WTC11 (cell line): Measurements from ENCODE around the gene DBI. TPM values are rescaled to one million over a fixed set of nuclear protein-coding genes. Genes with fewer than 3 reads are reported as not detected.

Experiments used
- ATAC-seq: fragments of 200-7000 bp; cut with Tn5 transposase; 2 replicates; pipeline ENCODE4 v1.10.0; 2021; ENCODE audit warnings: mild to moderate bottlenecking, moderate library complexity
- CTCF ChIA-PET: fragments of 300-600 bp; sonication (Branson Sonifier 250); formaldehyde crosslinking; loops from one replicate; lab custom pipeline; 2021; ENCODE audit warnings: antibody characterized with exemption; lab: Charles Lee
- POLR2A ChIA-PET: fragments of 350-600 bp; sonication (Branson Sonifier 250); formaldehyde crosslinking; loops from one replicate; lab custom pipeline; 2021; ENCODE audit warnings: antibody characterized with exemption; lab: Charles Lee
- DNase-seq: peaks from one replicate; pipeline ENCODE4 v3.0.0; 2021; ENCODE audit warnings: low spot score
- H3K27ac Mint-ChIP-seq: 2 replicates; pipeline ENCODE4 v1.8.0; 2021; ENCODE audit warnings: mixed read lengths
- H3K27me3 Mint-ChIP-seq: 2 replicates; pipeline ENCODE4 v1.8.0; 2021; ENCODE audit warnings: low read depth, mild to moderate bottlenecking, moderate library complexity, mixed read lengths
- H3K36me3 Mint-ChIP-seq: 2 replicates; pipeline ENCODE4 v1.8.0; 2021; ENCODE audit warnings: mixed read lengths
- H3K4me1 Mint-ChIP-seq: 2 replicates; pipeline ENCODE4 v1.8.0; 2022; ENCODE audit warnings: mixed read lengths
- H3K4me3 Mint-ChIP-seq: 2 replicates; pipeline ENCODE4 v1.8.0; 2021; ENCODE audit warnings: mild to moderate bottlenecking, moderate library complexity, mixed read lengths
- H3K9me3 Mint-ChIP-seq: 2 replicates; pipeline ENCODE4 v1.8.0; 2021; ENCODE audit warnings: mixed read lengths
- ESRRA ChIP-seq: sonication (generic); formaldehyde crosslinking; IDR thresholded peaks from 2 replicates; pipeline ENCODE4 v1.8.1; 2022; ENCODE audit warnings: mild to moderate bottlenecking, missing genetic modification reagents, borderline replicate concordance
- HMGA2 ChIP-seq: fragments of 250-450 bp; sonication (Bioruptor Pico); IDR thresholded peaks from 2 replicates; pipeline ENCODE4 v1.4.0; 2021; ENCODE audit warnings: mild to moderate bottlenecking, moderate library complexity
- JUN ChIP-seq: sonication (generic); formaldehyde crosslinking; IDR thresholded peaks from 2 replicates; pipeline ENCODE4 v1.8.0; 2023; ENCODE audit warnings: mild to moderate bottlenecking, missing genetic modification reagents
- KAT7 ChIP-seq: sonication (generic); formaldehyde crosslinking; IDR thresholded peaks from 2 replicates; pipeline ENCODE4 v1.8.1; 2023; ENCODE audit warnings: missing genetic modification reagents, mild to moderate bottlenecking, borderline replicate concordance
- MYBL2 ChIP-seq: sonication (generic); formaldehyde crosslinking; IDR thresholded peaks from 2 replicates; pipeline ENCODE4 v1.8.1; 2023; ENCODE audit warnings: mild to moderate bottlenecking, moderate library complexity, missing genetic modification reagents
- NFATC4 ChIP-seq: fragments of 250-450 bp; sonication (Bioruptor Pico); IDR thresholded peaks from 2 replicates; pipeline ENCODE4 v1.9.0; 2021; ENCODE audit warnings: mild to moderate bottlenecking
- NFE2L1 ChIP-seq: sonication (generic); formaldehyde crosslinking; IDR thresholded peaks from 2 replicates; pipeline ENCODE4 v1.8.1; 2023; ENCODE audit warnings: missing genetic modification reagents
- RELA ChIP-seq: sonication (generic); formaldehyde crosslinking; IDR thresholded peaks from 2 replicates; pipeline ENCODE4 v1.8.1; 2022; ENCODE audit warnings: missing genetic modification reagents, mild to moderate bottlenecking, borderline replicate concordance
- SMAD3 ChIP-seq: sonication (generic); formaldehyde crosslinking; IDR thresholded peaks from 2 replicates; pipeline ENCODE4 v1.8.0; 2022; ENCODE audit warnings: missing genetic modification reagents, mild to moderate bottlenecking, borderline replicate concordance
- SMAD4 ChIP-seq: sonication (generic); formaldehyde crosslinking; IDR thresholded peaks from 2 replicates; pipeline ENCODE4 v1.8.0; 2022; ENCODE audit warnings: mild to moderate bottlenecking, missing genetic modification reagents
- SOX15 ChIP-seq: fragments of 250-450 bp; sonication (Bioruptor Pico); IDR thresholded peaks from 2 replicates; pipeline ENCODE4 v1.9.0; 2021; ENCODE audit warnings: mild to moderate bottlenecking
- SP1 ChIP-seq: sonication (generic); formaldehyde crosslinking; conservative IDR thresholded peaks from 2 replicates; pipeline ENCODE4 v1.8.1; 2022; ENCODE audit warnings: missing genetic modification reagents
- TEAD1 ChIP-seq: sonication (generic); formaldehyde crosslinking; IDR thresholded peaks from 2 replicates; pipeline ENCODE4 v1.8.0; 2022; ENCODE audit warnings: mild to moderate bottlenecking, missing genetic modification reagents
- ZNF263 ChIP-seq: sonication (generic); formaldehyde crosslinking; IDR thresholded peaks from 2 replicates; pipeline ENCODE4 v1.8.1; 2022; ENCODE audit warnings: low read depth, mild to moderate bottlenecking, moderate library complexity, missing genetic modification reagents
- total RNA-seq: library from RNA; stranded (reverse); gene quantifications from 3 replicates; pipeline ENCODE4 v1.2.3, GENCODE V29; 2021
- TF ChIP-seq, protein P1 (sequence below): fragments of 250-450 bp; sonication (Bioruptor Pico); IDR thresholded peaks from 2 replicates; pipeline ENCODE4 v2.1.2; 2022; ENCODE audit warnings: mild to moderate bottlenecking, moderate library complexity
- TF ChIP-seq, protein P2 (sequence below): sonication (generic); formaldehyde crosslinking; IDR thresholded peaks from 2 replicates; pipeline ENCODE4 v1.8.1; 2022; ENCODE audit warnings: mild to moderate bottlenecking, missing genetic modification reagents, moderate library complexity, borderline replicate concordance
- TF ChIP-seq, protein P3 (sequence below): sonication (generic); formaldehyde crosslinking; IDR thresholded peaks from 2 replicates; pipeline ENCODE4 v1.8.0; 2023; ENCODE audit warnings: missing genetic modification reagents
- TF ChIP-seq, protein P4 (sequence below): sonication (generic); formaldehyde crosslinking; IDR thresholded peaks from 2 replicates; pipeline ENCODE4 v1.8.1; 2022; ENCODE audit warnings: low read depth, missing genetic modification reagents, borderline replicate concordance
- TF ChIP-seq, protein P5 (sequence below): sonication (generic); formaldehyde crosslinking; IDR thresholded peaks from 2 replicates; pipeline ENCODE4 v1.8.1; 2023; ENCODE audit warnings: mild to moderate bottlenecking, moderate library complexity, missing genetic modification reagents
- TF ChIP-seq, protein P6 (sequence below): fragments of 250-450 bp; sonication (Bioruptor Pico); IDR thresholded peaks from 2 replicates; pipeline ENCODE4 v1.9.0; 2021; ENCODE audit warnings: mild to moderate bottlenecking, borderline replicate concordance

DBI gene
- total RNA-seq, 1 experiment from 2014 or later, result 158 TPM

DNA sequence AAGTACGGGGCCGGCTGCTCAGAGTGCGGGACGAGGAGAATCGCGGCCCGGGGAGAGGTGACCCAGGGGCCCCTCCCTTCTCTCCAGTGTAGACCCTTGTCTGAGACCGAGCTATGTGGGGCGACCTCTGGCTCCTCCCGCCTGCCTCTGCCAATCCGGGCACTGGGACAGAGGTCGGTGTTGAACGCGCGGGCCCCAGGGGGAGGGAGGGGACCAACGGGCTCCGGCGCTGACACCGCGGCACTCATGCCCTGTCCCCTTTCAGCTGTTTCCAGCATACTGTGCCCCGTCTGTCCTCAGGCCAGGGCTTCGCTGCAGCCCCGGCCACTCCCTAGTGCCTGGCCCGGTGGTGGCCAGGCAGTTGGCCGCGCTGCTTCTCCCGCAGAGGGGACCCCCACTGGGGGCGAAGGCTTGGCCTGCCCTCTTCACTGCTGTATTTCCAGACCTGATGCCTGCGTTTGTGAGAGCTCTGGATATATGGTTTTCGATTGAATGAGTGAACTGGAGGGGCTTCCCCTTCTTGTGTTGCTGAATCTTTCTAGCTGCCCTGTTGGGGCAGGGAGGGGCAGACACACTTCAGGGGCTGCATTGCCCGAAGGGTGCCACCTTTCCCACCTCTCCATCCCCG, 809 bp downstream of the DBI start (continued):
- TF ChIP-seq, protein P1, sequence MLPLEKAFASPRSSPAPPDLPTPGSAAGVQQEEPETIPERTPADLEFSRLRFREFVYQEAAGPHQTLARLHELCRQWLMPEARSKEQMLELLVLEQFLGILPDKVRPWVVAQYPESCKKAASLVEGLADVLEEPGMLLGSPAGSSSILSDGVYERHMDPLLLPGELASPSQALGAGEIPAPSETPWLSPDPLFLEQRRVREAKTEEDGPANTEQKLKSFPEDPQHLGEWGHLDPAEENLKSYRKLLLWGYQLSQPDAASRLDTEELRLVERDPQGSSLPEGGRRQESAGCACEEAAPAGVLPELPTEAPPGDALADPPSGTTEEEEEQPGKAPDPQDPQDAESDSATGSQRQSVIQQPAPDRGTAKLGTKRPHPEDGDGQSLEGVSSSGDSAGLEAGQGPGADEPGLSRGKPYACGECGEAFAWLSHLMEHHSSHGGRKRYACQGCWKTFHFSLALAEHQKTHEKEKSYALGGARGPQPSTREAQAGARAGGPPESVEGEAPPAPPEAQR (CRISPR knock-in tag), result no peak

DNA sequence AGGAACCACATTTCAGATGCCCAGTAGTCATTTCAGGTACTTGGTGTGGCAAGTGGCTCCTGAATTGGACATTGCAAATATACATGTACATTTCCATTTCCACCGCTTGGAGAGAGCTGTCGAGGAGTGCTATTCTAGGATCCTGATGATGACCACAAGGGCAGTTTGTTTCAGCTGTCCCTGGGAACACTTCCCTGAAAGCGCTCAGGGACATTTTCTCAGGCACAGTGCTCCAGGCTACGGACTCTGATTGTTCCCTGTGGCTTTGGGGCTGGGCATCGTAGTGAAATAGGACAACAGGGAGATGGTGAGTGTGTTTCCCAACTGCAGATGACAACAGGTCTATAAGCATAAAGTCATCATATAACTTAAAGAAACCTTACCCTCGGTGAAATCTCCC, 3.1 kb downstream of the DBI start:
- H3K36me3 Mint-ChIP-seq, result peaks cover 58% of the 10 kb centered on the region
- no peak overlapping the region for H3K4me3 Mint-ChIP-seq
- DNase-seq, result no peak
- ChIA-PET POLR2A (no interaction called here), CTCF (interaction anchor here (0.9 kb wide), 1 partner anchor 107 kb away, joined by 3 read pairs; no protein-coding TSS in a partner anchor)
- ATAC-seq, result no peak
- peaks cover 3% of the 10 kb centered on the region; the same call in 1 of the 2 replicates for H3K27me3 Mint-ChIP-seq
- H3K4me1 Mint-ChIP-seq, result peaks cover 21% of the 10 kb centered on the region
- TF ChIP-seq MYBL2, result no peak
- TF ChIP-seq, protein P2, sequence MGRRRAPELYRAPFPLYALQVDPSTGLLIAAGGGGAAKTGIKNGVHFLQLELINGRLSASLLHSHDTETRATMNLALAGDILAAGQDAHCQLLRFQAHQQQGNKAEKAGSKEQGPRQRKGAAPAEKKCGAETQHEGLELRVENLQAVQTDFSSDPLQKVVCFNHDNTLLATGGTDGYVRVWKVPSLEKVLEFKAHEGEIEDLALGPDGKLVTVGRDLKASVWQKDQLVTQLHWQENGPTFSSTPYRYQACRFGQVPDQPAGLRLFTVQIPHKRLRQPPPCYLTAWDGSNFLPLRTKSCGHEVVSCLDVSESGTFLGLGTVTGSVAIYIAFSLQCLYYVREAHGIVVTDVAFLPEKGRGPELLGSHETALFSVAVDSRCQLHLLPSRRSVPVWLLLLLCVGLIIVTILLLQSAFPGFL (CRISPR knock-in tag), result no peak
- TF ChIP-seq SP1, result no peak
- no peak for TF ChIP-seq SMAD4
- TF ChIP-seq, protein P3, sequence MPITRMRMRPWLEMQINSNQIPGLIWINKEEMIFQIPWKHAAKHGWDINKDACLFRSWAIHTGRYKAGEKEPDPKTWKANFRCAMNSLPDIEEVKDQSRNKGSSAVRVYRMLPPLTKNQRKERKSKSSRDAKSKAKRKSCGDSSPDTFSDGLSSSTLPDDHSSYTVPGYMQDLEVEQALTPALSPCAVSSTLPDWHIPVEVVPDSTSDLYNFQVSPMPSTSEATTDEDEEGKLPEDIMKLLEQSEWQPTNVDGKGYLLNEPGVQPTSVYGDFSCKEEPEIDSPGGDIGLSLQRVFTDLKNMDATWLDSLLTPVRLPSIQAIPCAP, result no peak
- no peak for TF ChIP-seq RELA (CRISPR knock-in tag)
- no peak for TF ChIP-seq TEAD1 (CRISPR knock-in tag)
- no peak overlapping the region for H3K27ac Mint-ChIP-seq
- peaks cover 27% of the 10 kb centered on the region for H3K9me3 Mint-ChIP-seq

DNA sequence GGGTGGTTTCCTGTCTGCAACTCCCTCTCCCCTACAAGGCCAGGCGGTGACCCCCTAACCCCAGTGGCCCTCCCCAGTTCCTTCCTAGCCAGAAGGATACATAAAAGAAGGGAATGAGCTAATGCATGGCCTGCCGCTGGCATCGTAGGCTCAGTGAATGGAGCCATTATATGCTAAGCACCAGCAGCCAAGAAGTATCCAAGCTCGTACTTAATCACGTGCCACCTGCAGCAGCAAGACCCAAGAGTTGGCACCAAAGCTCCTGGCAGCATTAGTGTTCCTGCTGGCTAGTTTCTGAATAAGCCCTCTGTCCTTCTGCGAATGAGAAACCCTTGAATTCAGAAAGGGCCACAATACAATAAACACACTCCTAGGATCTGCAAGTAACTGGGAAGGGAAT, 4.3 kb downstream of the DBI start:
- ChIA-PET POLR2A (no interaction called here), CTCF (no interaction called here)
- H3K36me3 Mint-ChIP-seq, result peaks cover 64% of the 10 kb centered on the region
- H3K27ac Mint-ChIP-seq, result no peak overlapping the region
- H3K4me3 Mint-ChIP-seq, result no peak overlapping the region
- DNase-seq, result no peak
- ATAC-seq, result no peak
- H3K27me3 Mint-ChIP-seq, result peaks cover 3% of the 10 kb centered on the region; the same call in 1 of the 2 replicates
- H3K9me3 Mint-ChIP-seq, result peaks cover 31% of the 10 kb centered on the region
- H3K4me1 Mint-ChIP-seq, result peaks cover 8% of the 10 kb centered on the region
- TF ChIP-seq SOX15 (no peak), JUN (CRISPR knock-in tag) (no peak), NFE2L1 (CRISPR knock-in tag) (no peak), NFATC4 (CRISPR knock-in tag) (no peak), HMGA2 (no peak), SMAD3 (no peak), KAT7 (CRISPR knock-in tag) (no peak), ESRRA (CRISPR knock-in tag) (no peak), ZNF263 (CRISPR knock-in tag) (no peak)
- TF ChIP-seq, protein P4, sequence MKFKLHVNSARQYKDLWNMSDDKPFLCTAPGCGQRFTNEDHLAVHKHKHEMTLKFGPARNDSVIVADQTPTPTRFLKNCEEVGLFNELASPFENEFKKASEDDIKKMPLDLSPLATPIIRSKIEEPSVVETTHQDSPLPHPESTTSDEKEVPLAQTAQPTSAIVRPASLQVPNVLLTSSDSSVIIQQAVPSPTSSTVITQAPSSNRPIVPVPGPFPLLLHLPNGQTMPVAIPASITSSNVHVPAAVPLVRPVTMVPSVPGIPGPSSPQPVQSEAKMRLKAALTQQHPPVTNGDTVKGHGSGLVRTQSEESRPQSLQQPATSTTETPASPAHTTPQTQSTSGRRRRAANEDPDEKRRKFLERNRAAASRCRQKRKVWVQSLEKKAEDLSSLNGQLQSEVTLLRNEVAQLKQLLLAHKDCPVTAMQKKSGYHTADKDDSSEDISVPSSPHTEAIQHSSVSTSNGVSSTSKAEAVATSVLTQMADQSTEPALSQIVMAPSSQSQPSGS (CRISPR knock-in tag), result no peak
- TF ChIP-seq, protein P5, sequence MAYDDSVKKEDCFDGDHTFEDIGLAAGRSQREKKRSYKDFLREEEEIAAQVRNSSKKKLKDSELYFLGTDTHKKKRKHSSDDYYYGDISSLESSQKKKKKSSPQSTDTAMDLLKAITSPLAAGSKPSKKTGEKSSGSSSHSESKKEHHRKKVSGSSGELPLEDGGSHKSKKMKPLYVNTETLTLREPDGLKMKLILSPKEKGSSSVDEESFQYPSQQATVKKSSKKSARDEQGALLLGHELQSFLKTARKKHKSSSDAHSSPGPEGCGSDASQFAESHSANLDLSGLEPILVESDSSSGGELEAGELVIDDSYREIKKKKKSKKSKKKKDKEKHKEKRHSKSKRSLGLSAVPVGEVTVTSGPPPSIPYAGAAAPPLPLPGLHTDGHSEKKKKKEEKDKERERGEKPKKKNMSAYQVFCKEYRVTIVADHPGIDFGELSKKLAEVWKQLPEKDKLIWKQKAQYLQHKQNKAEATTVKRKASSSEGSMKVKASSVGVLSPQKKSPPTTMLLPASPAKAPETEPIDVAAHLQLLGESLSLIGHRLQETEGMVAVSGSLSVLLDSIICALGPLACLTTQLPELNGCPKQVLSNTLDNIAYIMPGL, result no peak
- TF ChIP-seq, protein P2 (CRISPR knock-in tag), result no peak
- TF ChIP-seq, protein P6, sequence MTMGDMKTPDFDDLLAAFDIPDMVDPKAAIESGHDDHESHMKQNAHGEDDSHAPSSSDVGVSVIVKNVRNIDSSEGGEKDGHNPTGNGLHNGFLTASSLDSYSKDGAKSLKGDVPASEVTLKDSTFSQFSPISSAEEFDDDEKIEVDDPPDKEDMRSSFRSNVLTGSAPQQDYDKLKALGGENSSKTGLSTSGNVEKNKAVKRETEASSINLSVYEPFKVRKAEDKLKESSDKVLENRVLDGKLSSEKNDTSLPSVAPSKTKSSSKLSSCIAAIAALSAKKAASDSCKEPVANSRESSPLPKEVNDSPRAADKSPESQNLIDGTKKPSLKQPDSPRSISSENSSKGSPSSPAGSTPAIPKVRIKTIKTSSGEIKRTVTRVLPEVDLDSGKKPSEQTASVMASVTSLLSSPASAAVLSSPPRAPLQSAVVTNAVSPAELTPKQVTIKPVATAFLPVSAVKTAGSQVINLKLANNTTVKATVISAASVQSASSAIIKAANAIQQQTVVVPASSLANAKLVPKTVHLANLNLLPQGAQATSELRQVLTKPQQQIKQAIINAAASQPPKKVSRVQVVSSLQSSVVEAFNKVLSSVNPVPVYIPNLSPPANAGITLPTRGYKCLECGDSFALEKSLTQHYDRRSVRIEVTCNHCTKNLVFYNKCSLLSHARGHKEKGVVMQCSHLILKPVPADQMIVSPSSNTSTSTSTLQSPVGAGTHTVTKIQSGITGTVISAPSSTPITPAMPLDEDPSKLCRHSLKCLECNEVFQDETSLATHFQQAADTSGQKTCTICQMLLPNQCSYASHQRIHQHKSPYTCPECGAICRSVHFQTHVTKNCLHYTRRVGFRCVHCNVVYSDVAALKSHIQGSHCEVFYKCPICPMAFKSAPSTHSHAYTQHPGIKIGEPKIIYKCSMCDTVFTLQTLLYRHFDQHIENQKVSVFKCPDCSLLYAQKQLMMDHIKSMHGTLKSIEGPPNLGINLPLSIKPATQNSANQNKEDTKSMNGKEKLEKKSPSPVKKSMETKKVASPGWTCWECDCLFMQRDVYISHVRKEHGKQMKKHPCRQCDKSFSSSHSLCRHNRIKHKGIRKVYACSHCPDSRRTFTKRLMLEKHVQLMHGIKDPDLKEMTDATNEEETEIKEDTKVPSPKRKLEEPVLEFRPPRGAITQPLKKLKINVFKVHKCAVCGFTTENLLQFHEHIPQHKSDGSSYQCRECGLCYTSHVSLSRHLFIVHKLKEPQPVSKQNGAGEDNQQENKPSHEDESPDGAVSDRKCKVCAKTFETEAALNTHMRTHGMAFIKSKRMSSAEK (CRISPR knock-in tag), result no peak
